DND-41 (cell line): ENCODE data around the gene TTC4.

Source experiments
- ATAC-seq: fragments of 200-7000 bp; cut with Tn5 transposase; 3 replicates; pipeline ENCODE4 v1.9.1; 2021; ENCODE audit warnings: low read depth; ENCODE audit not compliant: insufficient read depth
- DNase-seq: peaks from one replicate; pipeline ENCODE4 v3.0.0-alpha.2; 2020
- H2AFZ ChIP-seq: 2 replicates; pipeline ENCODE4 v1.6.0; 2012; ENCODE audit warnings: low read depth, low read length
- H3K27ac ChIP-seq: 2 replicates; pipeline ENCODE4 v1.5.1; 2012; ENCODE audit warnings: low read length, inconsistent platforms
- H3K27me3 ChIP-seq: fragments of 200-600 bp; sonication (generic); 2 replicates; pipeline ENCODE4 v1.6.0; 2012; ENCODE audit warnings: low read length, mild to moderate bottlenecking, inconsistent platforms; ENCODE audit not compliant: insufficient read depth, poor library complexity
- H3K36me3 ChIP-seq: 2 replicates; pipeline ENCODE4 v1.5.1; 2012; ENCODE audit warnings: low read length, inconsistent platforms; ENCODE audit not compliant: insufficient read depth
- H3K4me1 ChIP-seq: 2 replicates; pipeline ENCODE4 v1.5.1; 2012; ENCODE audit warnings: mild to moderate bottlenecking, low read length; ENCODE audit not compliant: insufficient read depth
- H3K4me2 ChIP-seq: 2 replicates; pipeline ENCODE4 v1.6.0; 2012; ENCODE audit warnings: mild to moderate bottlenecking, moderate library complexity, low read length, inconsistent platforms; ENCODE audit not compliant: insufficient read depth
- H3K4me3 ChIP-seq, 2 experiments: fragments of 200-600 bp in 1 of 2; shearing (Covaris generic) in 1 of 2; 2 replicates each; pipeline ENCODE4 v1.5.1; 2012 to 2016; ENCODE audit warnings: inconsistent platforms in 2 of 2, low read length in 2 of 2, mild to moderate bottlenecking in 2 of 2, low read depth in 1 of 2, moderate library complexity in 1 of 2
- H3K79me2 ChIP-seq: 2 replicates; pipeline ENCODE4 v1.6.0; 2012; ENCODE audit warnings: low read length, inconsistent platforms; ENCODE audit not compliant: insufficient read depth
- H3K9ac ChIP-seq: 2 replicates; pipeline ENCODE4 v1.6.0; 2012; ENCODE audit warnings: low read depth, mild to moderate bottlenecking, inconsistent platforms, low read length, moderate library complexity
- H3K9me3 ChIP-seq: 2 replicates; pipeline ENCODE4 v1.5.1; 2012; ENCODE audit warnings: low read length, moderate library complexity, mild to moderate bottlenecking, inconsistent platforms; ENCODE audit not compliant: insufficient read depth, severe bottlenecking
- H4K20me1 ChIP-seq: 2 replicates; pipeline ENCODE4 v1.6.0; 2012; ENCODE audit warnings: low read length; ENCODE audit not compliant: insufficient read depth
- CTCF ChIP-seq: IDR thresholded peaks from 2 replicates; pipeline ENCODE4 v1.5.1; 2012; ENCODE audit warnings: borderline replicate concordance, low read length, moderate library complexity, mild to moderate bottlenecking; ENCODE audit not compliant: poor library complexity, severe bottlenecking; ENCODE audit errors: extremely low read depth
- EZH2 ChIP-seq: IDR thresholded peaks from 3 replicates; pipeline ENCODE4 v1.6.1; 2012; ENCODE audit warnings: borderline replicate concordance, low read depth, mild to moderate bottlenecking, moderate library complexity, low read length, inconsistent platforms; ENCODE audit not compliant: severe bottlenecking

TTC4 gene

DNA sequence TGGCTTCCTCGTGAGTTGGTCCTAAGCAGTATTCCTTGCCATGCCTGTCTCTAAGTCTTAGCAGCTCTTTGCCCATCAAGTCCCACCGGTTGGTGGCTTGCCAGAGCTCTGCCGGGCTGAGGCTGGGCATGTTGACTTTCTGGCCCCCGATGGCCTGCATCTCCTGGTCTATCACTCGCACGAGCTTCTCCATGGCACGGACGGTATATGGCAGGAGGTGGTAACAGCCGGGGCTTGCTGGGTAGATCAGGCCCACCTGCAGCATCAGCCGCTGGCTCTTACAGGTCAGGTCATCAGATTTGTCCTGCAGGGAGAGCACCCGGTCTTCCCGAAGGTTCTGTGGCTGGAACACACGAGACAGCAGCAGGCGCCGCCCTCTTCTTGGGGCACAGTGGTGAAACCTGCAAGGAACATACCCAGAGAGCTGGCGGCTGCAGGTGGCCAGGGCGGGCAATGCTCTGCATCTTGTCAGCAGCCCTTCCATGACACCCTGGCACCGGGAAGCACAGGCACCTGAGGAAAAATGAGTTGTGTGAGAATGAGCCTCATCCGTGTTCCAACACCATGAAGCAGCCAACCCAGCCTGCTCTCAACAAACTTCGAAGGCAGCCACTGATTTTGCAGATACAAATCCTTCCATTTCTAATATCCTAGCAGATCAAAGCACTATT is 43.2 kb downstream of the TTC4 start:
- Histone ChIP-seq H3K27me3 (no peaks in the 10 kb centered on the region), H2AFZ (no peak overlapping the region), H3K9me3 (no peaks in the 10 kb centered on the region), H4K20me1 (no peaks in the 10 kb centered on the region; the same call in 1 of the 2 replicates), H3K36me3 (peaks cover 30% of the 10 kb centered on the region), H3K4me1 (peaks cover 12% of the 10 kb centered on the region), H3K9ac (no peak overlapping the region), H3K79me2 (peaks cover 13% of the 10 kb centered on the region), H3K4me3 (no peak overlapping the region), H3K4me2 (no peak overlapping the region), H3K27ac (no peak overlapping the region)
- TF ChIP-seq EZH2: no peak
- no peak for TF ChIP-seq CTCF
- ATAC-seq: no peak
- no peak for DNase-seq

GRCh38 chr1:54763816-54764132 is 48.1 kb downstream of the TTC4 start:
- TF ChIP-seq EZH2 (no peak), CTCF (no peak)
- Histone ChIP-seq H3K36me3 (peaks cover 2% of the 10 kb centered on the region), H3K79me2 (peaks cover 17% of the 10 kb centered on the region), H3K4me1 (peaks cover 19% of the 10 kb centered on the region), H3K4me3 (peak overlapping the region; percentile 75 to 87), H3K9ac (peak overlapping the region; percentile 82), H4K20me1 (no peaks in the 10 kb centered on the region), H3K4me2 (peak overlapping the region; percentile 87), H3K27me3 (no peaks in the 10 kb centered on the region), H3K9me3 (no peaks in the 10 kb centered on the region), H2AFZ (peak overlapping the region; percentile 90), H3K27ac (peak overlapping the region; percentile 85)
- peak; percentile 32 for DNase-seq
- no peak; the same call in 2 of the 3 replicates for ATAC-seq

DNA sequence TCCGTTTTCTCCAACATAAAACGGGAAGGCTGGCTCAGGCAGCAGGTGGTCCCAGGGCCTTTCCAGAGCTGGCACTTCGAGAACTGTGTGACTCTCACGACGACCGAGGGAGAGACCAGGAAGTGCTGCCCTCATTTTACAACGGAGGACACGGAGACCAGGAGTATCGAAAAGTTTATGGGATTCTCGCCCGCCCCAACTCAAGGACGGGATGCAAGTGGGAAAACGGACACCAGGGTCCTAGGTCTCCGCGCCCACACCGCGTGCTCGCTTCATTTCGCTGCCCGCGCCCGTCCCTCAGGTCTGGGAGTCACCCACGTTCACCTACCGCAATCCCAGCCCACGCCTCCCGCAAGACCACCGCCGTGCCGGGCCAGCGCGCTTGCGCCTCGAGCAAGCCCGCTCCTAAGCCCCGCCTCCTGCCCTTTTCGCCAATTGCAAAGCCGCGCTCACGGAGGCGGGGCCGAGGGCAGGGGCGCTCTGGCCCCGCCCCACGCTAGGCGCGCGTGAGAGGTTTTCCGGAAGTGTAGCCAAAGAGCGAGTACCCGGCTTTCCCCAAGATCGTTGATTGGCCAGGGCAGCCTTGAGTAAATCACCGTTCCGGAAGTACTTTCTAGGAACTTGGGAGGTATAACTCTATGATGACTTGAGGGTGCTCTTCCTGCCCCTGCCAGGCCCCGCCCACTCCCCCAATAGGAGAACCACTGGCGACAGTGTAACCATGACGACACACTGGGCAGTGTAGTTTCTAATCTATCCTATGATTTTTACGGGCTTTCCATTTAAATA is 48.7 kb downstream of the TTC4 start, which contains the start of gene PARS2:
Gene PARS2, minus strand, starts transcription at position 391 of the 789 bp plus-strand sequence. CDS start 5,362 bp downstream, outside the sequence.
- Histone ChIP-seq H3K27ac (peak within 1 kb of the TSS; percentile 85), H3K4me3 (peak within 1 kb of the TSS; percentile 75 to 87), H3K36me3 (no peaks in the 10 kb centered on the region; the same call in 1 of the 2 replicates), H3K9ac (peak within 1 kb of the TSS; percentile 82), H4K20me1 (no peaks in the 10 kb centered on the region), H3K27me3 (no peaks in the 10 kb centered on the region), H3K79me2 (peaks cover 17% of the 10 kb centered on the region), H3K4me2 (peak within 1 kb of the TSS; percentile 87), H3K9me3 (no peaks in the 10 kb centered on the region), H3K4me1 (peaks cover 19% of the 10 kb centered on the region), H2AFZ (peak within 1 kb of the TSS; percentile 90)
- ATAC-seq (peak; percentile 96), DNase-seq (peak; percentile 97)
- no peak for TF ChIP-seq CTCF
- no peak for TF ChIP-seq EZH2
